Renal pelvis (tissue), 3 donors: ENCODE data around the gene ECSIT. TPM values are rescaled to one million over a fixed set of nuclear protein-coding genes. Genes with fewer than 3 reads are reported as not detected.

Source experiments
- polyA plus RNA-seq, 3 donors: library from polyadenylated mRNA; unstranded; fragments of 120-200 nt; gene quantifications; one replicate each; pipeline ENCODE4 v1.2.1, GENCODE V29; 2013; ENCODE audit not compliant: insufficient read length in 3 of 3

ECSIT gene
- polyA plus RNA-seq, 3 donors: 41.8 to 49.0 (median 46.3) TPM

Other genes with a start within 250 kb of the ECSIT start
- not detected for gene TSPAN16, start 233.0 kb downstream of the ECSIT start, polyA plus RNA-seq
- 10 to 100 TPM; 16.8 to 18.1 (median 17.3) TPM for gene RAB3D, start 189.5 kb downstream of the ECSIT start, polyA plus RNA-seq
- gene TMEM205, start 182.9 kb downstream of the ECSIT start, polyA plus RNA-seq: 100 to 1,000 TPM; 144 to 158 (median 156) TPM
- 10 to 100 TPM; 25.6 to 38.3 (median 33.2) TPM for gene CCDC159, start 182.6 kb downstream of the ECSIT start, polyA plus RNA-seq
- gene PLPPR2, start 173.7 kb downstream of the ECSIT start, polyA plus RNA-seq: 10 to 100 TPM; 13.6 to 16.0 (median 15.9) TPM
- 1 to 10 TPM; 3.8 to 4.1 (median 3.8) TPM for gene SWSAP1, start 154.5 kb downstream of the ECSIT start, polyA plus RNA-seq
- gene EPOR, start 144.8 kb downstream of the ECSIT start, polyA plus RNA-seq: 10 to 100 TPM; 23.7 to 39.3 (median 36.7) TPM
- gene RGL3, start 109.8 kb downstream of the ECSIT start, polyA plus RNA-seq: 100 to 1,000 TPM in 2 of 3 donors, 10 to 100 TPM in 1; 67.6 to 137 (median 119) TPM
- gene ODAD3, start 94.0 kb downstream of the ECSIT start, polyA plus RNA-seq: 1 to 10 TPM; 2.0 to 2.3 (median 2.1) TPM
- gene PRKCSH, start 93.5 kb downstream of the ECSIT start, polyA plus RNA-seq: 100 to 1,000 TPM; 325 to 395 (median 363) TPM
- under 1 TPM; 0.12 to 0.47 (median 0.34) TPM for gene ELAVL3, start 48.1 kb downstream of the ECSIT start, polyA plus RNA-seq
- 10 to 100 TPM; 10.4 to 11.2 (median 11.0) TPM for gene ZNF653, start 23.3 kb downstream of the ECSIT start, polyA plus RNA-seq
- gene CNN1, start 9.7 kb upstream of the ECSIT start, polyA plus RNA-seq: 1 to 10 TPM; 3.3 to 4.7 (median 4.5) TPM
- gene ELOF1, start 30.1 kb upstream of the ECSIT start, polyA plus RNA-seq: 10 to 100 TPM; 54.3 to 58.0 (median 57.1) TPM
- 10 to 100 TPM; 12.8 to 14.9 (median 13.4) TPM for gene ACP5, start 48.5 kb upstream of the ECSIT start, polyA plus RNA-seq
- gene ZNF627, start 68.3 kb upstream of the ECSIT start, polyA plus RNA-seq: 10 to 100 TPM; 39.3 to 43.3 (median 40.8) TPM
- 10 to 100 TPM; 10.9 to 11.8 (median 11.0) TPM for gene ZNF823, start 209.8 kb upstream of the ECSIT start, polyA plus RNA-seq
- gene ZNF441, start 237.9 kb upstream of the ECSIT start, polyA plus RNA-seq: 10 to 100 TPM; 14.2 to 16.9 (median 14.8) TPM